HTERT RPE-1 (cell line): ENCODE data around the gene SLC7A14.

Experiments
- in situ Hi-C: fragments of 300-500 bp; cut with MboI; formaldehyde crosslinking; loops from 4 replicates; pipeline ENCODE4 v1.14.3; 2020; ENCODE audit warnings: low sequenced_read_pairs

Gene SLC7A14

GRCh38 chr3:170431054-170431453 lies 154.8 kb downstream of the SLC7A14 start:
- in situ Hi-C loops: no loop called here

DNA sequence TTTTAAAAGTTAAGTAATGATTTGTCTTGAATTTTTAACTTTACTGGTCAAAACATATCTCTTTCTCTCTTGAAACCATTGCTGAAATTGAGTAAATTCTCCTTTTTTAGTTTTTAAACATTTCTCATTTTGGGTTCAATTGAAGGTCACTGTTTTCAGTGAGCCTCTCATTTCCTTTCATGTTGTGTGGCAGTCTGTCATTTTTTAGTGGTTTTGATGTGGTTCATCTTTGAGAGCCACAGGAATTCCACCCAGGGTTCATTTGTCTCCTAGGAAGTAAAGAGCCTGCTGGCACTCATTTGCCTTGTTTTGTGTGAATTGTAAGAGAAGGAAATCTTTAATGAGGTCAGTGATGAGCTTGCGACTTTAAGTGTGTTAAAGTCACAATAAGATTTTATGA lies 156.8 kb downstream of the SLC7A14 start:
- in situ Hi-C loops: no loop called here

DNA sequence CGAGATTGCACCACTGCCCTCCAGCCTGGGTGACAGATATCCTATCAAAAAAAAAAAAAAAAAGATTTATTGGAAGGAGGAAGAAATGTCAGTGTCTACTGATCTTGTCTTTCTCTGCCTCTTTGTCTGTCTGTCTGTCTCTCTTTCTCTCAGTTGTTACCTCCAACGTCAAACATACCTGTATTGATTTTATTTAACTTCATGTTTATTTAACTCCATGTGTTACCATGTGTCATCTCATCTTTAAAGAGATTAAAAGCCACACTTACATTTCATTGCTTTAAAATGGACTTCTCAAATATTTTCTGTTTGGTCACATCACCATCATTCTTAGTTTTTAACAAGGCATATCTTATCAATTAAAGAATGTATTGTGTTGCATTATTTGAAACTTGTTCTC lies 157.8 kb downstream of the SLC7A14 start:
- in situ Hi-C loops: no loop called here

DNA sequence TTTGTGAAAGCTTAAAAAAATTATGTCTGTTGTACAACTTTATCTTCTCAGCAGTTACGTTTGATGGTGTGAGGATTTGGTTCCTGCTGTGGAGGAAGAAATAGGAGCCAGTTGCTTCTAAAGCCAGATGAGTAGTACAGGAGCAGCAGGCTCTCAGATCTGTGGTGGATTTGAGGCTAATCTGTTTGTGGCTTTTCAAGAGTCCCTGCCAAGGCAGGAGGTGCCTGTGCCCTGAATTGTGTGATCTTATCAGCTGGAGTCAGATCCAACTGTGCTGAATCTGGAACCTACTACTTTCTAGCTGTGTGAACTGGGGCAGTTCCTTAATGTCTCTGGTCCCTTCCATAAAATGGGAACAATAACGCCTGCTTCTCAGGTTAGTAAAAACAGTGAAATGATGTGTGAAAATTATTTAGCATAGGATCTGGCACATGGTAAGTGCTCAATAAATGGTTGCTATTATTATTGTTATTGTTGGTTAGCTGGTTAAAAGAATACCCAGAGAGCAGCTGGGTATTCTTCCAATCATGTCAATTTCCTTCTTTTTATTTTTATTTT lies 159.6 kb downstream of the SLC7A14 start:
- in situ Hi-C loops: no loop called here

- in situ Hi-C loops: no loop called here
These were observed 160.2 kb downstream of the SLC7A14 start for GRCh38 chr3:170425491-170426239.

GRCh38 chr3:170424879-170425278 lies 161.0 kb downstream of the SLC7A14 start:
- in situ Hi-C loops: no loop called here

GRCh38 chr3:170423001-170423615 lies 162.8 kb downstream of the SLC7A14 start:
- in situ Hi-C loops: no loop called here

GRCh38 chr3:170421758-170422157 lies 164.1 kb downstream of the SLC7A14 start:
- in situ Hi-C loops: no loop called here

DNA sequence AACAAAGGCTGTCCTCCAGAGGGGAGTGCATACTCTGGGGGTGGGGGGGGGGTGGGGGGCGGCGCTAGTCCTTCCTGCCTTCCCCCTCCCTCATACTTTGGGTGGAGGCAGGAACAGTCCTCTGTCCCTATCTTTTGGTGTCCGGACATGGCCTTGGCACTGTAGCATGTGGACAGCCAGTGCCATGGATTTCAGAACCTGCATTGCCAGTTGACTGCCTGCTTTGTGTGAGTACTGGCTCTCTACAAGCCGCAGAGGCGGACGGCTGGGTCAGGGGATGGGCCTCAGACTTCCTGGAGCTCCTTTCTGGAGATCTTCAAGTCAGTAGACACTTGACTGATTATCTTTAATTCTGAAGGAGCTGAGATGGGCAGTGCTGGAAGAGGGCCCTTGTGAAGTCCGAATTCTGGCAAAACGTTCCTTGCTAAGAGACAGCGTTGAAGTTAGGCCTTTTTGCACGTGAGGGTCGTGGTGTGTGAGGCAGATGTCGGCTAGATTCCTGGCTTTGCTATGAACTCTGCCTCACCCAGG lies 164.7 kb downstream of the SLC7A14 start:
- in situ Hi-C loops: no loop called here

DNA sequence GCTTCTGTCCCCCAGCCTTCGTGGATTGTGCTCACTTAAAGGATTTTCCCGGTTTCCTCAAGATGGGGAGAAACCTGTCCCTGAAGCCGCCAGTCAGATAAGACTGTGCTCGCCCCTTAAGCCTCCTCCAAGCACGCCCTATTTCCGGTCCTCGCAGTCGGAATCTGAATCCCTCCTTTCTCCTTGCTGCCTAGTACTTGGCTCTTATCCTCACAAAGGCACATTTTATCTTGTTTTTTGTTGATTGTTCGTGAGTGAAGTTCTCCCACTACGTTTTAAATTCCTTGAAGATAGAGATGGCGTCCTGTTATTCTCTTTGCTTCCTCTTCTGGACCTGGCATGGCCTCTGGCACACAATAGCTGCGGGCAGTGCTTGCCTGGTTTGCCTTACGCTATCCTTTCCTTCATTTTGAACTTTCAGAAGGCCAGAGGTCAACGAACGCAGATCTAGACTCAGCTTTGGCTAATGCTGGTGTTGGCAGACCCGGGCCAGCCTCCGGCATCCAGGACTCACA lies 165.5 kb downstream of the SLC7A14 start:
- in situ Hi-C loops: no loop called here

GRCh38 chr3:170419557-170420087 lies 166.3 kb downstream of the SLC7A14 start:
- in situ Hi-C loops: no loop called here

DNA sequence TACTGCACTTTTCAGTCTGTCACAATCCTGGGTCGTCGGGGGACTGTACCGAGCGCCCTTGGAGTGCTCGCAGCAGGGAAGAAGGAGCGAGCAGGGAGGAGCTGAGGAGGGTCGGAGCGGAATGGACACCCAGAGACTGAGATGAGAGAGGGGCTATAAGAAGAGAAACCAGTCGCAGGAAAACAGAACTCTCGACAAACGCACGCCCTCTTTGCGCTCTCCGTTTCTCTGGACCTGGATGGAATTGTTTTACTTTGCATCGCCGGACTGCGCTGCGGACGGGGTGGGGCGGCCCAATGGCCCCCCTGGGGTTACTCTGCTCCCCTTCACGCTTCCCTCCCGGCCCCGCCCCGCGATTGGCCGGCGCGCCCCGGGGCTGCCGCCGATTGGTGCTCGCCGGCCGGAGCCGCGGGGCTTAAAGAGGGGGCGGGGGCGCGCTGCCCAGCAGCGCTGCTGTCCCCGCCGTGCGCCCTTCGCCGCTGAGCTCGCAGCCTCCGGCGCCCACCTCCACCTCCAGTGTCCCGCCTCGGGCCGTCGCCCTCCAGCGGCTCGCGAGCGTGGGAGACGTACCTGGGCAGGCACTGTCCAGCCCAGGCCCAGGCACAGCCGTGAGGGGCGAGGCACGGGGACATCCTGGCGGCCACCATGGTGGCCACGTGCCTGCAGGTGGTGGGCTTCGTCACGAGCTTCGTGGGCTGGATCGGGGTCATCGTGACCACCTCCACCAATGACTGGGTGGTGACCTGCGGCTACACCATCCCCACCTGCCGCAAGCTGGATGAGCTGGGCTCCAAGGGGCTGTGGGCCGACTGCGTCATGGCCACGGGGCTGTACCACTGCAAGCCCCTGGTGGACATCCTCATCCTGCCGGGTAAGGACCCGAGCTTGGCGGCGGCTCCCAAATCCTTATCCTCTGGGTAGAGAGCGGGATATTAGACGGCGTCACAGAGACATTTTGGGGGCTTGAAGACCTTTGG lies 167.2 kb downstream of the SLC7A14 start, which contains the start of gene CLDN11:
Gene CLDN11, plus strand, starts transcription at position 447 of the 977 bp plus-strand sequence. Its CDS starts 199 bp downstream, at position 646.
- in situ Hi-C loops: no loop called here

DNA sequence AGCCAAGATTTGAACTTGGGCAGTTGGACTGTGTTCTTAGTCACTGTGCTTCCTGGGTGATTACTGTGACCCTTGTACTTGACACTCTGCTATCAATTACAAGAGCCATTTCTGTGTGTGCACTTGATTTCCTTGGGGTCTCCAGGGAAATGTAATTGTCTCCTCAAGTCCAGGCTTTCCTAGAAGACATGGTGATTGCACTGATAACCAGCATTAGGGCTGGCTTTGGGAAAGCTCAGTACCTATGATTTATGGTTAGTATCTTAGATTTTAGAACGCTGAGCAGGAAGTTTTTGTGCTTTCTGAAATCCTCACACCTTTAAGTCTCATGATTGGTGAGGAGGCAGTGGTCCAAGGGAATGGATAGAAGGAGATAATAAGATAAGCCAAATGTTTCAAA lies 168.8 kb downstream of the SLC7A14 start:
- in situ Hi-C loops: no loop called here

DNA sequence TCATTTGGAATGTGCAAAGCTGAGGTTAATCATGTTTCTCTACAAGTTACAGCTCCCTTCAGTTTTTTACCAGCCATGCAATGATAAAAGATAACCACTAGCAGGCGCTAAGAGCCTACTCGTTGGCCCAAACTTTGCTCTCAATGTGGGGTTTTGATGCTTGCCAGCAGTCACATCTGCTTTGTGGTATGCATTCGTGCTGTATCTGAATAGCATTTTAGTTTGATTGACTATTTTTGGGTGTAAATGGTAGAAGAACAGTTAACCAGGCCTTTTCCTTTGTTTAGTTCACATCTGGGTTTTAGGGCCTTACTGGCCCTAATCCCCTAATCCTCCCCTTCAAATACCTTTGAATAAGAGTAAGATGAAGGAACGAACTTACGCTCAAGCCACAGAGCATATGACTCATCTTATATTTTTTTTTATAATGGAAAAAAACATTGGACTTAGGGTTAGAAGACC lies 171.6 kb downstream of the SLC7A14 start:
- in situ Hi-C loops: no loop called here

DNA sequence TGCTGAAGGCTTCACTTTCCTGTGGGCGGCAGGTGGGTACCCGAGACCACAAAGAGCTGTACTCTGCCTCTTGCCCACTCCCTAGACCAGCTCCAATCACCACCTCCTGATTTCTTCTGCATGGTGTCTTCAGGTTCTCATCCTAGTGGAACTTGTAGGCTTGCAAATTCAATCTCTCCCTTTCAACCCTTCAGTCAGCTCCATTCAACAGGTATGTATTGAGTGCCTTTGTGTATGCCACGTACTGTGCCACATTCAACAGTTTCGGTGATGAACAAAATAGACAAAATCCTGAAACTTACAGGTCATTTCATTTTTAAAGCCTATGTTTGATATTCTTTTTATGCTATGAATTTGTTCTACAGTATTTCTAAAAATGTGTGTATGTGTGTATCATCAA lies 172.6 kb downstream of the SLC7A14 start:
- in situ Hi-C loops: no loop called here

GRCh38 chr3:170410428-170411029 lies 175.3 kb downstream of the SLC7A14 start:
- in situ Hi-C loops: no loop called here
